ENCODE measurements around the gene LOXHD1.

Gene LOXHD1

DNA sequence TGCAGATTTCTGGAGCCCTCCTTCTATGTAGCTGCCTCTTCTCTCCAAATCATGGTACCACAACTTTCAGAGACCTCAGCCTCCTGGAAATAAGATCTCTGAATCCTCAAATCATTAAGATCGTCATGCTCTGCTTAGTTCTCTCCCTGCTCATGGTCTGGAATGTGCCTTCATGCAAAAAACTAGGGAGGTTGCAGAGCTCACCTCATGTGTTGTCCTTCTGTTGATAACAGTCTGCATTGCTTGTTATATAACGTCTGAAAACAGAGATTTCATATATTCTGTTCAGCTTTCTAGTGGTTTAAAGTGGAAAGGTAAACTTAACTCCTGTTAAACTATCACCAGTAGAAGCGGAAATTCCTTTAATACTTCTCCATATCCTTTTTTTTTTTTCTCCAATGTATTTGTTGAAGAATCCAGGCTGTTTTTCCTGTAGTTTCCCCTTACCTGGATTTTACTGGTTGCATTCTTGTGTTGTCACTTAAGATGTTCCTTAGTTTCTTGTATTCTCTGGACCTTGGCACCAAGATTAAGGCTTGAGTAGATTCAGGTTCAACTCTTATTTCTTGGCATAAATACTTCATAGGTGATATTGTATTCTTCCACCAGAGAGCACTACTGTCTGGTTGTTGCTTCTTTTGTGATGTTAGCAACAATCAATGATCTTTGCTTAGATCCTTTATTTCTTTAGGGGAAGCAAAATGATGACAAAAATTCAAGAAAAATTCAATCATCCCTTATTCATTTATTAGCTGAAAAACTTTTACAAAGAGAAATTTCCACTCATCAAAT lies 211.3 kb downstream of the LOXHD1 start:
- ChIA-PET POLR2A (ENCODE audit: low non-redundant PET) (no interaction called here), CTCF (no interaction called here)
- DNase-seq (ENCODE audit: low spot score), result no peak
- H3K27ac ChIP-seq, result no peak overlapping the region
- TF ChIP-seq CTCF (conservative IDR thresholded peaks at IDR 0.05; ENCODE audit: low read depth), result no peak

DNA sequence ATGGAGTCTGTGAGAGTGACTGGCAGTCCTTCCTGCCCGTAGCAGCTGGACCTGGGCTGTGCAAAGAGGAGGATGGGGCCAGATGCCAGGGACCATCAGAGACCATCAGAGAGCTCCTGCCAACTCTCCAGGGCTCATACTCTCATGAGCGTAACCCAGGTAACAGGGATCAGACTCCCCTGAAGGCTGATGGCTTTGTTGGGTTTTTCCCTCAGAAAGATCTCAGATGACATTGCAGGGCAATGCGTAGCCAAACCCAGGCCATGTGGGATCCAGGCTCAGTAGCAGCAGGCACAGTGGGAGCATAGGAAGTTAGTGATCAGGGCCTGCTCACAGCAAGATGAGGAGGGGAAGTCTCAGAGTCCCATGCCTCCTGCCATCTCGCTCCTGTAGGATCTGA lies 218.0 kb downstream of the LOXHD1 start:
- ChIA-PET CTCF (no interaction called here), POLR2A (ENCODE audit: low non-redundant PET) (no interaction called here)
- H3K27ac ChIP-seq, result peak overlapping the region; percentile 16; the same call in 1 of the 2 replicates
- TF ChIP-seq CTCF (conservative IDR thresholded peaks at IDR 0.05; ENCODE audit: low read depth), result no peak
- DNase-seq (ENCODE audit: low spot score), result no peak

DNA sequence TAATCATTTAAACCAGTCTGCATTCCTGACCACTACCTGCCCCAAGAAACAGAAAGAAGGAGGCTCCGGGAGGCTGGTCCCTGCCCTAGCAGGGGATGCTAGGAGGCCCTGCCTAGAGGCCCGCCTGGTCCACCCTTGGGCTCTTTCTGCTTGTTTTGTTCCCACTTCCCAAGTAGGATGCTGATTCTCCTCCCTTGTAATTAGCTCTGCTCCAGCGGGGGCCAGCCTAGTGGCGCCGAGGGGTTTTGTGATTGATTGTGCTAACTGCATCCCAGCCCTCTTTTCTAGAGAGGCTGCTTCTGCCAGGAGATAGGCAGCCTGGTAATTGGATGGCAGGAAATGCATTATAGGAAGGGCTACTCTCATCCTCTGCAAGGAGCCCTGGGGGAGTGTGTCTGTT lies 220.0 kb downstream of the LOXHD1 start:
- POLR2A ChIA-PET (ENCODE audit: low non-redundant PET), result no interaction called here
- H3K27ac ChIP-seq, result no peak overlapping the region
- no peak for DNase-seq (ENCODE audit: low spot score)
- no peak for TF ChIP-seq CTCF (conservative IDR thresholded peaks at IDR 0.05; ENCODE audit: low read depth)
- CTCF ChIA-PET, result no interaction called here

- TF ChIP-seq CTCF (conservative IDR thresholded peaks at IDR 0.05; ENCODE audit: low read depth), result no peak
- DNase-seq (ENCODE audit: low spot score), result no peak
- no peak overlapping the region for H3K27ac ChIP-seq
- POLR2A ChIA-PET (ENCODE audit: low non-redundant PET), result no interaction called here
- CTCF ChIA-PET, result no interaction called here
Observed at GRCh38 chr18:46436621-46437020, 220.4 kb downstream of the LOXHD1 start.

DNA sequence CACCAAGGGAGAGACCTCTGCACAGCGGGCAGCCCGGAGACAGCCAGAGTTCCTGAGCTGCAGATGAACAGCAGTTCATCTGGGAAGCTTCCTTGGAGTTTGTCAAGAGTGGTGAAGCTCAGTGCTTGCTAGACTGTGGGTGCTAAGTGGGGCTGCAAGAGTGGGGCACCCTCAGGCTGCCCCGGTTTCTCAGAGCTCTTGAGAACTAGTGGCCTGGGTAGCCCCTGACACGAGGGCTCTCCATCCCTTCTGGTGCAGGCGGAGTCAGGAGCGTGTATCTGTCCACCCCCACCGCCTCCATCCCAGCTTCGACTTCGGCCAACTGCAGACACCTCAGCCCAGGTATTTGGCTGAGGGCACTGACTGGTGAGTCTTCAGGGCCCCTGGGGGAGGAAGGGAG lies 222.0 kb downstream of the LOXHD1 start:
- DNase-seq (ENCODE audit: low spot score), result no peak
- ChIA-PET POLR2A (ENCODE audit: low non-redundant PET) (no interaction called here), CTCF (no interaction called here)
- no peak for TF ChIP-seq CTCF (conservative IDR thresholded peaks at IDR 0.05; ENCODE audit: low read depth)
- no peak overlapping the region for H3K27ac ChIP-seq

GRCh38 chr18:46434629-46435028 lies 222.4 kb downstream of the LOXHD1 start:
- DNase-seq (ENCODE audit: low spot score), result no peak
- POLR2A ChIA-PET (ENCODE audit: low non-redundant PET), result no interaction called here
- CTCF ChIA-PET, result no interaction called here
- no peak for TF ChIP-seq CTCF (conservative IDR thresholded peaks at IDR 0.05; ENCODE audit: low read depth)
- H3K27ac ChIP-seq, result no peak overlapping the region

Data from RWPE1 (cell line).